IMR-90 (cell line): Measurements from ENCODE around the gene CEBPA.

Experiments used
- BHLHE40 ChIP-seq: fragments of 150-350 bp; IDR thresholded peaks from 2 replicates; pipeline ENCODE4 v1.6.1; 2016; ENCODE audit warnings: mild to moderate bottlenecking, low read depth, low read length
- CEBPB ChIP-seq: IDR thresholded peaks from 2 replicates; pipeline ENCODE4 v1.6.1; 2012; ENCODE audit warnings: low read depth, low read length, improper control_type of control experiment
- CHD1 ChIP-seq: IDR thresholded peaks from 2 replicates; pipeline ENCODE4 v1.6.1; 2012; ENCODE audit warnings: low read depth, low read length, improper control_type of control experiment
- FOS ChIP-seq: fragments of 150-350 bp; IDR thresholded peaks from 2 replicates; pipeline ENCODE4 v1.6.1; 2016; ENCODE audit warnings: low read depth, low read length
- MAZ ChIP-seq: IDR thresholded peaks from 2 replicates; pipeline ENCODE4 v1.6.1; 2012; ENCODE audit warnings: low read depth, mild to moderate bottlenecking, low read length, improper control_type of control experiment, moderate library complexity, borderline replicate concordance
- MXI1 ChIP-seq: IDR thresholded peaks from 2 replicates; pipeline ENCODE4 v1.6.1; 2012; ENCODE audit warnings: low read depth, mild to moderate bottlenecking, low read length, moderate library complexity, borderline replicate concordance
- POLR2A ChIP-seq: IDR thresholded peaks from 2 replicates; pipeline ENCODE4 v1.6.1; 2012; ENCODE audit warnings: mild to moderate bottlenecking, low read depth, low read length
- RAD21 ChIP-seq: IDR thresholded peaks from 2 replicates; pipeline ENCODE4 v1.6.1; 2012; ENCODE audit warnings: low read length, improper control_type of control experiment
- RFX5 ChIP-seq: IDR thresholded peaks from 2 replicates; pipeline ENCODE4 v1.8.0; 2012; ENCODE audit warnings: low read depth, mild to moderate bottlenecking, low read length, moderate library complexity
- SMC3 ChIP-seq: fragments of 150-350 bp; IDR thresholded peaks from 2 replicates; pipeline ENCODE4 v1.6.1; 2016; ENCODE audit warnings: low read depth, mild to moderate bottlenecking, antibody characterized with exemption, low read length, moderate library complexity
- TF ChIP-seq, protein P1 (sequence below): conservative IDR thresholded peaks from 2 replicates; pipeline ENCODE4 v1.5.1; 2012; ENCODE audit warnings: mild to moderate bottlenecking, low read depth, low read length, improper control_type of control experiment
- TF ChIP-seq, protein P2 (sequence below): fragments of 150-350 bp; IDR thresholded peaks from 2 replicates; pipeline ENCODE4 v1.6.1; 2017; ENCODE audit warnings: mild to moderate bottlenecking, antibody characterized with exemption, low read length, low read depth

DNA sequence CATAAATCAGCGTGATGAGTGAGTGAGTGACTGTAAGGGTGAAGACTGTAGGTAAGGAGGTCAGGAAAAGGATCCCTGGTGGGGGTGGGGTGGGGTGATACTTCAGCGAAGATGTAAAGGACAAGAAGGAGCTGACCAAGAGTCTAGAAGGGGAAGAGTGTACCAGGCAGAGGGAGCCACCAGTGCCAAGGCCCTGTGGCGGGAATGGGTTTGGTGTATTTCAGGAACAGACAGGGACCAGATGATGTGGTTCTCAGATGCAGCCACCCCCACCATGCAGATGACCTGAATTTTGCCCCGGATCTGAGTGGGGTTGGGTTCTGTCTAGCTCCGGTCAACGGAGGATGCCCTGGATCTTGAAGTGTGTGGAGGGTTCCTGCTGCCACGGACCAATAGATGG lies 46.6 kb downstream of the CEBPA start:
- TF ChIP-seq, protein P1, sequence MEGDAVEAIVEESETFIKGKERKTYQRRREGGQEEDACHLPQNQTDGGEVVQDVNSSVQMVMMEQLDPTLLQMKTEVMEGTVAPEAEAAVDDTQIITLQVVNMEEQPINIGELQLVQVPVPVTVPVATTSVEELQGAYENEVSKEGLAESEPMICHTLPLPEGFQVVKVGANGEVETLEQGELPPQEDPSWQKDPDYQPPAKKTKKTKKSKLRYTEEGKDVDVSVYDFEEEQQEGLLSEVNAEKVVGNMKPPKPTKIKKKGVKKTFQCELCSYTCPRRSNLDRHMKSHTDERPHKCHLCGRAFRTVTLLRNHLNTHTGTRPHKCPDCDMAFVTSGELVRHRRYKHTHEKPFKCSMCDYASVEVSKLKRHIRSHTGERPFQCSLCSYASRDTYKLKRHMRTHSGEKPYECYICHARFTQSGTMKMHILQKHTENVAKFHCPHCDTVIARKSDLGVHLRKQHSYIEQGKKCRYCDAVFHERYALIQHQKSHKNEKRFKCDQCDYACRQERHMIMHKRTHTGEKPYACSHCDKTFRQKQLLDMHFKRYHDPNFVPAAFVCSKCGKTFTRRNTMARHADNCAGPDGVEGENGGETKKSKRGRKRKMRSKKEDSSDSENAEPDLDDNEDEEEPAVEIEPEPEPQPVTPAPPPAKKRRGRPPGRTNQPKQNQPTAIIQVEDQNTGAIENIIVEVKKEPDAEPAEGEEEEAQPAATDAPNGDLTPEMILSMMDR = no peak
- TF ChIP-seq BHLHE40 (no peak), POLR2A (no peak), CEBPB (no peak), MAZ (no peak), RFX5 (no peak), SMC3 (no peak), RAD21 (no peak), FOS (no peak), CHD1 (no peak), MXI1 (no peak)
- TF ChIP-seq, protein P2, sequence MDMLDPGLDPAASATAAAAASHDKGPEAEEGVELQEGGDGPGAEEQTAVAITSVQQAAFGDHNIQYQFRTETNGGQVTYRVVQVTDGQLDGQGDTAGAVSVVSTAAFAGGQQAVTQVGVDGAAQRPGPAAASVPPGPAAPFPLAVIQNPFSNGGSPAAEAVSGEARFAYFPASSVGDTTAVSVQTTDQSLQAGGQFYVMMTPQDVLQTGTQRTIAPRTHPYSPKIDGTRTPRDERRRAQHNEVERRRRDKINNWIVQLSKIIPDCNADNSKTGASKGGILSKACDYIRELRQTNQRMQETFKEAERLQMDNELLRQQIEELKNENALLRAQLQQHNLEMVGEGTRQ = no peak
